OCI-LY1 (cell line): ENCODE results near the gene LAMC2.

Experiments
- EZH2 ChIP-seq: fragments of 200-600 bp; sonication (generic), shearing (Covaris generic); IDR thresholded peaks from 2 replicates; pipeline ENCODE4 v1.8.0; 2017; ENCODE audit warnings: borderline replicate concordance, mixed run types, mild to moderate bottlenecking, antibody characterized with exemption, low read length, moderate library complexity, mixed read lengths
- TF ChIP-seq, protein P1 (sequence below): fragments of 200-600 bp; sonication (generic), shearing (Covaris generic); IDR thresholded peaks from 2 replicates; pipeline ENCODE4 v1.5.1; 2017; ENCODE audit warnings: mild to moderate bottlenecking, antibody characterized with exemption, low read length, moderate library complexity, mixed read lengths

DNA sequence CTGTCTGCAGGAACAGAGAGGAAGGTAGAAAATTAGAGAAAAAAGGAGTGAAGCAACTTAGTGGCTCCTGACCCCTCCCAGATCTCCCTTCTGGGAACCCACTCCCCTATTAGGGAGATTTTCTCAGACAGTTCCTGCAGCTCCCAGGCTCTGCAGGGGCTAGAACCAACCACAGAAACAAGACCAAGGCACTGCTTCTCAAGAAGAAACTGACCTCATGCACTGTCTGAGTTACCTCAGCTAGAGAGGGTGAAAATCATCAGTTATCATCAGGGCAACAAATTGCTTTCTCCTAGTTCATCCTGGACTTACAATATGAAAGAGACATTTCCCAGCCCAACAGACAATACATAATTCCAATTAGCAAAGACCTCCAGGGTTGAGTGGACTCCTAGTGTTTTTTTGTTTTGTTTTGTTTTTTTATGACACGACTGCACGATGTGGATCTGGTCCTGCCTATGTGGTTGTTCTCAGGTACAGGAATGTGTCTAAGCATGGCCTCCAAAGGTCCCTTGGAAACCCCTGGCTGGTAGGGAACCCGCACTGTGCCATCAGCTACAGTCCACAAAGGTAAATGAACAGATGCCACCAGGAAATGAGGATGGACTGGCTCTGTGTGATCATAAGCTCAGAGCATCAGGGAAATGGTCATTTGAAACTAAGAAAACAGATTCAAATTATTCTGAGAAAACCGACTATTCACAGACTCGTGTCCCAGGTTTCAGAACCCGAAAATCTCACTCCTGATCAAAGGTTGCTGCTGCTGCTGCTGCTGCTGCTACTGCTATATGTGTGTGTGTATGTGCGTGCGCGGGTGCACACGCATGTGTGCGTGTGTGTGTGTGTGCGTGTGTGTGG is 65.3 kb downstream of the LAMC2 start:
- TF ChIP-seq, protein P1, sequence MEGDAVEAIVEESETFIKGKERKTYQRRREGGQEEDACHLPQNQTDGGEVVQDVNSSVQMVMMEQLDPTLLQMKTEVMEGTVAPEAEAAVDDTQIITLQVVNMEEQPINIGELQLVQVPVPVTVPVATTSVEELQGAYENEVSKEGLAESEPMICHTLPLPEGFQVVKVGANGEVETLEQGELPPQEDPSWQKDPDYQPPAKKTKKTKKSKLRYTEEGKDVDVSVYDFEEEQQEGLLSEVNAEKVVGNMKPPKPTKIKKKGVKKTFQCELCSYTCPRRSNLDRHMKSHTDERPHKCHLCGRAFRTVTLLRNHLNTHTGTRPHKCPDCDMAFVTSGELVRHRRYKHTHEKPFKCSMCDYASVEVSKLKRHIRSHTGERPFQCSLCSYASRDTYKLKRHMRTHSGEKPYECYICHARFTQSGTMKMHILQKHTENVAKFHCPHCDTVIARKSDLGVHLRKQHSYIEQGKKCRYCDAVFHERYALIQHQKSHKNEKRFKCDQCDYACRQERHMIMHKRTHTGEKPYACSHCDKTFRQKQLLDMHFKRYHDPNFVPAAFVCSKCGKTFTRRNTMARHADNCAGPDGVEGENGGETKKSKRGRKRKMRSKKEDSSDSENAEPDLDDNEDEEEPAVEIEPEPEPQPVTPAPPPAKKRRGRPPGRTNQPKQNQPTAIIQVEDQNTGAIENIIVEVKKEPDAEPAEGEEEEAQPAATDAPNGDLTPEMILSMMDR: no peak
- no peak for TF ChIP-seq EZH2
